HG03039 (cell line): ENCODE data around the gene SPATA33.
"Not testable (repeated sequence)": the region's sequence is repeated elsewhere in the genome, so short reads cannot be mapped to it uniquely, and the experiment has no call there.

Source experiments
- ATAC-seq: cut with Tn5 transposase; IDR thresholded peaks from one replicate; pipeline ENCODE4 v1.9.1; 2021; ENCODE audit warnings: mild to moderate bottlenecking, moderate library complexity; ENCODE audit not compliant: unreplicated experiment

The SPATA33 gene

DNA sequence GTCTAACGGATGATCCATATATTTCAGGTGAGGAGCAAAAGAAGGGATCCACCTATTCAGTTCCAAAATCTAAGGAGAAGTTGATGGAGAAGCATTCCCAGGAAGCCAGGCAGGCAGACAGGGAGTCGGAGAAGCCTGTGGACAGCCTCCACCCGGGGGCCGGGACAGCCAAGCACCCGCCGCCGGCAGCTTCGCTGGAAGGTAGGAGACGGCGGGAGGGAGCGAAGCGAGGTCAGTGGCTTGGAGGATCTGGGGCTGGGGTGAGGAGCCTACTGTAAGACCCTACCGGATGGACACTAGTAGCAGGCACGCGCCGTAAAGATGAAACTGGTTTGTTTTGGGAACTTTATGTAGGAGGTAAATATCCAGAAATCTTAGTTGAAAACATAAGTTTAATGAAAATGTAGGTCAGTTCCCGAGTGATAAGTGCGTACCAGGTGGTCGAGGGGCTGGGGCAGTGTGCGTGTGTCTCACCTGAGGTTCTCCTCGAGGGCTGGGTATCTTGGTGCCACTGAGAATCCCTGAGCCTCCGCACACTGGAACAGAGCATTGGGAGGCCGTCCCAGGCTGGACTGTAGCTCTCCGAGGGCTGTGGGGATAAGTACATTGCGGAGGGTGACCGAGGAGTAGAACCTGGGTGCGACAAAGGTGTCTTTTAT is 714 bp downstream of the SPATA33 start:
- ATAC-seq, result no peak

DNA sequence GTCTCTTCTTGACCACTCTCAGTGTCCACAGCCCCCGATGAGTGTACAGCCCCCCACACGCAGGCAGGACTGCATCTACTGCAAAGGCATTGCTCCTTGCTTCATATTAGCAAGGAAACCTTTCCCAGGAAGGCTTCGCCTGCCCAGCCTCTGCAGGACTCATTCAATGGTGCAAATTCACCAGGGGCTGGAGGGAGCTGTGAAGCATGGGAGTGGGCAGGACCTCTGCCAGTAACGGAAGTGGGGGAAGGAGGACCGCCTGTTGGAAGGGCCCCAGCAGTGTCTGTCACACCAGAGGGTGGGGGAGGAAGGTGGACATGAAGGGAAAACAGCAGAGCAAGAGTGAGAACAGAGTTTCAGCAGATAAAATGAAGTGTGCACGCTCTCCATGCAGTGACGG is 2.5 kb downstream of the SPATA33 start:
- no peak for ATAC-seq

DNA sequence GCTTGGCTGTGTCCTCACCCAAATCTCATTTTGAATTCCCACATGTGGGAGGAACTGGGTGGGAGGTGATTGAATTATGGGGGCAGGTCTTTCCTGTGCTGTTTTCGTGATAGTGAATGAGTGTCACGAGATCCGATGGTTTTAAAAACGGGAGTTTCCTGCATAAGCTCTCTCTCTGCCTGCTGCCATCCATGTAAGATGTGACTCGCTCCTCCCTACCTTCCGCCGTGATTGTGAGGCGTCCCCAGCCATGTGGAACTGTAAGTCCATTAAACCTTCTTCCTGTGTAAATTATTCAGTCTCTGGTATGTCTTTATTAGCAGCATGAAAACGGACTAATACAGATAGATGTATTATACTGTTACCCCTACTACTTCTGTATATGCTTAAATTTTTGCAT is 3.6 kb downstream of the SPATA33 start:
- ATAC-seq, result no peak

DNA sequence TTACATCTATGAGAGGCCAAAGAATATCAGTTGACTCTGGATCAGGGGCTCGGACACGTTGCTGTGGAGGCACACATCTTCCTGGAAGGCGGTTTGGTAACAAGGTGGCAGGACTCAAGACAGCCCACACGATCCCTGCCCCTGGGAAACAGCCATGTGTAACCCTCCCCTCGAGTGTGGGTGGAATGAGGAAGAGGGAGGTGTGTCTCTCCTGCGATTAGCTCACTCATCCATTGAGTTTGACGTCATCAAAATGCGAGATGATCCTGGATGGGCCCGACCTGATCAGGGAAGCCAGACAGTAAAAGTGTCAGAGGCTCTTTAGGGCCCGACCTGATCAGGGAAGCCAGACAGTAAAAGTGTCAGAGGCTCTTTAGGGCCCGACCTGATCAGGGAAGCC is 6.6 kb downstream of the SPATA33 start:
- ATAC-seq, result not testable (repeated sequence)

DNA sequence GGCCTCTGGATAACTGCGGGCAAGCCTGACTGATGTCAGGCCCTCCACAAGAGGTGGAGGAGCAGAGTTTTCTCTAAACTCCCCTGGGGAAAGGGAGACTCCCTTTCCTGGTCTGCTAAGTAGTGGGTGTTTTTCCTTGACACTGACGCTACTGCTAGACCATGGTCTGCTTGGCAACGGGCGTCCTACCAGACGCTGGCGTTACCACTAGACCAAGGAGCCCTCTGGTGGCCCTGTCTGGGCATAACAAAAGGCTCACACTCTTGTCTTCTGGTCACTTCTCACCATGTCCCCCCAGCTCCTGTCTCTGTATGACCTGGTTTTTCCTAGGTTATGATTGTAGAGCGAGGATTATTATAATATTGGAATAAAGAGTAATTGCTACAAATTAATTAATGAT is 9.4 kb downstream of the SPATA33 start:
- ATAC-seq, result not testable (repeated sequence)

DNA sequence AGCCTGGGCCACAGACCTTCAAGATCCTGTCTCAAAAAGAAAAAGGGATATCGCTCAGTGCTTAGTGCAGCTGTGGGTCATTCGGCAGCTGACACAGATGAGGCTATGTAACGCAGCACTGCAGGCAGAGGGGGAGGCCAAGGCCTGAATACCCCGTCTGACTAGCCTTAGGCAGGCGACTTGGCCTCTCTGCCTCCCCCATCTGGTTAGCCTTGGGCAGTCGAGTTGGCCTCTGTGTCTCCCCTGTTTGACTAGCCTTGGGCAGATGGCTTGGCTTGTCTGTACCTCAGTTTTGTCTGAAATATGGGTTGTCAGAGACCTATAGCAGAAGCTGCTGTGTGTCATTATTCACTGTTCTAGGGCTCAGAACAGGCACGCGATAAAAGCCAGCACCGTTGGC is 10.0 kb downstream of the SPATA33 start:
- no peak for ATAC-seq

DNA sequence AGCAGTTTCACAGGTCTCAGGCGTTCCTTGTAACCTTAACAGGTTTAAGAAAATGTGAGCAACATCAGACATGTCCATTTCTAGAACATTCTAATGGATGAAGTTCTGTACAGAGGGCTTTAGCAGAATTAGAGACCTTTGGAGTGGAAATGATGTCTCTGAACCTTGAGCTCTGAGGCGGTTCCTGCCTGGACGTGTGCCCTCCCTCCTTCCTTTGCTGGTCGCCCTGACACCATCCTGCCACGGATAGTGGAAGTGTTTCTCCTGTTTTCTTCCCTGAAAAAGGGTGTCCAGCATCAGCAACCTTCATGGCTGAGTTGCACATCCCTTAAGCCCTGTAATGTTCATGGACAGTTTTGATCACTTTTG is 11.1 kb downstream of the SPATA33 start:
- no peak for ATAC-seq

DNA sequence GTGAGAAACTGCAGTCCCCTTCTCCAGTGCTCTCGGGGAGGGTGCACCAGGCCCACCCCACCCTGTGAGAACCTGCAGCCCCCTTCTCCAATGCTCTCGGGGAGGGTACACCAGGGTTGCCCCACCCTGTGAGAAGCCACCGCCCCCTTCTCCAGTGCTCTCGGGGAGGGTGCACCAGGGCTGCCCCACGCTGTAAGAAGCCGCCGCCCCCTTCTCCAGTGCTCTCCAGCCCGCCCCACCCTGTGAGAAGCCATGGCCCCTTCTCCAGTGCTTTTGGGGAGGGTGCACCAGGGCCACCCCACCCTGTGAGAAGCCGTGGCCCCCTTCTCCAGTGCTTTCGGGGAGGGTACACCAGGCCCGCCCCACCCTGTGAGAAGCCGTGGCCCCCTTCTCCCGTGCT is 12.1 kb downstream of the SPATA33 start:
- ATAC-seq, result no peak

DNA sequence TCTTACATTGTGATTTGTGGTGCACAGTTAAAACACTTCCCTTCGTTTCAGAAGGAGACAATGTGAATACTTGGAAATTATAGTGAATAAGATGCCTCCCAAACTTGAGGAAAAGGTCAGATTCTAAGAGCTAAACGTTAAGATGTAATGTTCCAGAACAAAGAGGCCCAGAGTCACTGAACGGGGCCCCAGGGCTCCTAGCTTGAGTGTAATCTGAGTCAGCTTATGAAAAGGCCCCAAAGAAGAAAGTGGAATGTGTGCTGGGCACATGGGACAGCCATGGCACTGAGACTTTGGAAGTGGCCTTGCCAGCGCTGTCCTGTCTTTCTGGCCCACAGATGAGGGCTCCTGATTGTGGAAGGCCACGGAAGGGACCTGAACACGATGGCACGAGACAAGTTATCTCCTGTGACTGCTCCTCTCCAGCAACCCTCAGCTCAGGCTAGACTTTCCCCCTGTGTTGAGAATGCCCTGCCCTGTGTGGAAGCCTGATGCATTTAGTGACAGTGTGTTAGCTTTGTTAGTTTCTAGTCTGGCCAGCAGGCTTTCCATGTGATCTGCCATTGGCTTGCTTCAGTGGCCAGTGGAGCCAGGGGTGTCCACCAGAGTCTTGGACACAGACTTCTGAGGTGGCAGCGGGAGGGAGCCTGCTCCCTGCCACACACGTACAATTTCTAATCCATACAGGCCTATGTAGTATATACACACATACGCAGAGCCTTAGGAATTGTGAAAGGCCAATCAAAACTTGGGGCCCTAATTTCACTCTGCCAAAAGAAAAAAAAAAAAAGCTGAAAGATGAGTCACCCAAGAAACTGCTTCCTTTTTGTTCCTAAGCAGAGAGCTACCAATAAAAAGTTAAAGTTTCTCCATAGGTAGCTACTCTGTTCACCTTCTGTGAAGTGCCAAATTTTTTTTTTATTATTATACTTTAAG is 13.1 kb downstream of the SPATA33 start:
- ATAC-seq, result no peak

DNA sequence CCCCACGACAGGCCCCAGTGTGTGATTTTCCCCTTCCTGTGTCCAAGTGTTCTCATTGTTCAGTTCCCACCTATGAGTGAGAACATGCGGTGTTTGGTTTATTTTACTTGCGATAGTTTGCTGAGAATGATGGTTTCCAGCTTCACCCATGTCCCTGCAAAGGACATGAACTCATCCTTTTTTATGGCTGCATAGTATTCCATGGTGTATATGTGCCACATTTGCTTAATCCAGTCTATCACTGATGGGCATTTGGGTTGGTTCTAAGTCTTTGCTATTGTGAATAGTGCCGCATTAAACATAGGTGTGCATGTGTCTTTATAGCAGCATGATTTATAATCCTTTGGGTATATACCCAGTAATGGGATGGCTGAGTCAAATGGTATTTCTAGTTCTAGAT is 13.9 kb downstream of the SPATA33 start:
- ATAC-seq, result not testable (repeated sequence)

DNA sequence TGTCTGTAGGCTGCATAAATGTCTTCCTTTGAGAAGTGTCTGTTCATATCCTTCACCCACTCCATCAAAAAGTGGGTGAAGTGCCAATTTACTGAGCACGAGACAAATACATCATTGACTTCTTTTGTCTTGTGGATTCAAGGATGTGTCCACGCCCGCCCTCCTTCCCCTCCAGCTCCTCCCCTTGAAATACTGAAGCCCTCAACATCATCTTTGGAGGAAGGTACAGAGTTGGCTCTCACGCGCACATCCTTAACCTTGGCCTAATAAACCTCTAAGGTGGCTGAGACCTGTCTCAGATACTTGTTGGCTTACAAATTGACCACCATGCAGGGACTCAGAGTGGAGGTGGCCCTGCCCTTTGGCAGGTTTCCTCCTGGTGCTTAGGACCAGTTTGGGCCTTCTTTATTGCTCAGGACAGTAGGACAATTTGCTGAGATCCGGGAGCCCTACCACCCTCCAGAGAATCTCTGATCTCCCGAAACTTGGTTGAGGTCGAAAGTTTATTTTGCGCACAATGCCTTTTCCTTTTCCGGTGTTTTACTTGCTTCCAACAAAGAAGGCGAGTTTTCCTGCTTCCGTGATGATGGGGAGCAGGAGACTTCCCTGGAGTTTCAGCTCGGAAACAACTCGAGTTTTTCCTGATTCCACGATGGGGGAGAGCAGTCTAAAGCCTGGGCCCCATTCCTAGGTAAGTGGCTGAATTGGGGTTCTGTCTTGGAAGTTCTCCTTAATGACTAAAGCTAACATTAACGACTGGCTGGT is 14.7 kb downstream of the SPATA33 start:
- no peak for ATAC-seq

DNA sequence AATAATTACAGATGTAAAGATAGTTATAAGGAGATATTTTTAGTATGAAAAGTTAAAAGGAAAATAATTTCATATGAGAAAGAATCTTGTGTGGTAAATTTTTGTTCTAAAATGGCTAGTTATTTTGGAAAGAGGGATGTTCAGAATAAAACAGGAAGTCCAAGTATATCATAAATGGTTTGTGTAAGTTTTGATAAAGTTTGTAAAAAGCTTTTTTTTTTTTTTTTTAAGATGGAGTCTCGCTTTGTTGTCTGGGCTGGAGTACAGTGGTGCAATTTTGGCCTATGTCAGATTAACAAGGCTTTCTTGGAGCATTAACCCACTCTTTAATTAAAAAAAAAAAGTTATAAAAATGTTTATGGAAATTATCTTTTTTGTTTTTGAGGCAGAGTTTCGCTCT is 20.6 kb downstream of the SPATA33 start:
- ATAC-seq, result no peak

DNA sequence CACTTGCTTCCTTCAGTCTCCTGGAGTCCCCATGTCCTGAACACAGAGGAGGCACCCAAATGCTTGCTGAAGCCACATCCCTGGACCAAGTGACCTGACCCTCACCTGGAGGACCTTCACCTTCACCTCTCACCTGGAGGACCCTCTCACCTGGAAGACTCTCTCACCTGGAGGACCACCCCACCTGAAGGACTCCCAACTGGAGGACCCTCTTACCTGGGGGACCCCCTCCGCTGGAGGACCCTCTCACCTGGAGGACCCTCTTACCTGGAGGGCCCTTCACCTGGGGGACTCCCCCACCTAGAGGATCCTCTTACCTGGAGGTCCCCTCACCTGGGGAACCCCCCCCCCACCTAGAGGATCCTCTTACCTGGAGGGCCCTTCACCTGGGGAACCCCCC is 28.3 kb downstream of the SPATA33 start:
- no peak for ATAC-seq

DNA sequence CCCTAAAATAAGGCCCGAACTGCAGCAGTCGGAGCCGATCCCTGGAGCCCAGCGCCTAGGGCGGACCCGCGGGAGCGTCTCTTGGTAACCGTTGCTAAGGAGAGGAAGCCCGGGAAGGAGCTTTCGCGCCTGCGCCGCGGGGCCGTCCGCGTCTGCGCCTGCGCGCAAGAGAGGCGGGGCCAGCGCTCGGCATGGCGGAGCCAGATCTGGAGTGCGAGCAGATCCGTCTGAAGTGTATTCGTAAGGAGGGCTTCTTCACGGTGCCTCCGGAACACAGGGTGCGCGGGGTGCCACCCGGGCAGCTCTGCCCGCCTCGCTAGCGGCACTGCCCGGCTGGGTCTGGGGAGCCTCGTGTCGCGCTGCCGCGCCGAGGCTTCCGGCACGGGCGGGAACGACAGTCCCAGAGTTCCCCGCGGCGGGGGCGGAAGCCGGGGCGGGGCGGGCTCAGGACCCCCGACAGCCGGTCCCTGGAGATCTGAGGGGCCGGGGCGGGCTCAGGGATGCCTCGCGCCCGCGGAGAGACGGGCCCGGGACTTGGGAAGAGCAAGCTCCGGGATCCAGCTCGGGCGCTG is 29.0 kb downstream of the SPATA33 start, which contains the start of gene CDK10:
Gene CDK10, plus strand, starts transcription at position 170 of the 572 bp plus-strand sequence. Its CDS starts 22 bp downstream, at position 192.
- ATAC-seq, result peak; percentile 73

DNA sequence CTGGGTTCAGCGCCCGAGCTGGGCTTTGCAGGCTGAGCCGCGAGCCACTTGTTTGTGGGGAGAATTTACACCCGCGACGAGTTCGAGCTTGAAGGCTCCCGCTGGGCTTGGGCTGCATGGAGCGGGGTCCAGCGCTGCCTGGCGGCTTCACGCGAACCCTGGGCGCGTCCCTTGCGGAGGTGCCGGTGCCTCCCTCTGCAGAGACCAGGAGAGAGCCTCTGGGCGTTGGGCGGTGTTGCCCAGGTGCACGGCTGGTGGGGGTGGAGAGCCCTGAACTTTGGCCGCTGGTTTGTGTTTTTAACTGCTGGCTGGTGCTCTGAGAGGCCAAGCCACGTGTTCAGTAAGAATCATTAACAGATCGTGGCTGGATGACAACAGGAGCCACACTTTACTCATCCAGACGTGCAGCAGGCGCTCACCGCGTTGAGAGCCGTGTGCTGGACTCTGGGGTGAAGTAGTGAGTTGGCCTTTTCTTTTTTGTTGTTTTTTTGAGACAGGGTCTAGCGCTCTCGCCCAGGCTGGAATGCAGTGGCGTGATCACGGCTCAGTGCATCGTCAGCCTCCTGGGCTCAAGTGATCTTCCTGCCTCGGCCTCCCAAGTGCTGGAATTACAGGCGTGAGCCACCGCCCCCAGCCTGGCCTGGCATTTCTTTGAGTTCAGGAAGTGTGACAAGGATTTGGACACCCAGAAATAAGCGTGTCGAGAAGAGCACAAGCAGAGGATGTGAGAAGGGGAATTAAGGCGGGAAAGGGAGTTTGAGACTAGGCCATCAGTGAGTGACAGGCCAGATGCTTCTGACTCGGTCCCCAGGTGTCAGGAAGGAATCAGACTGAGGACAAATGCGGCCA is 29.7 kb downstream of the SPATA33 start:
- ATAC-seq, result peak; percentile 24

DNA sequence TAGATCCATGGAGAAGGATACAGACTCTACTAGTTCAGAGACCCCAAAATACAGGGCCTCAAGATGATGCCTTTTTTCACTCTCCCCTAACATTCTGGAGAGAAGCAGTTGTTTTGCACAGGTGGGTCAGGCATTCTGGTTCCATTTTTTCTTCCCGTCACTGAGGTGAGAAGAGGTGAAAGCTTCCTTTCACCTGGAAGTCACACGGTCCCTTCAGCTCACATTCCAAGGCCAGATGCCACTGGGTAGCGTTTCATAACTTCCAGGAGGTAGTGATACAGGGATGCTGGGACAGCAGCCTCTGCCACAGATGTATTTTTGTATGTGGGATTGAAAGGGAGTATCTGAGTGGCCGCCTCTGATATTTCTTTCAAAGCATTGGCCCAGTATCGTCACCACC is 30.8 kb downstream of the SPATA33 start:
- no peak for ATAC-seq

DNA sequence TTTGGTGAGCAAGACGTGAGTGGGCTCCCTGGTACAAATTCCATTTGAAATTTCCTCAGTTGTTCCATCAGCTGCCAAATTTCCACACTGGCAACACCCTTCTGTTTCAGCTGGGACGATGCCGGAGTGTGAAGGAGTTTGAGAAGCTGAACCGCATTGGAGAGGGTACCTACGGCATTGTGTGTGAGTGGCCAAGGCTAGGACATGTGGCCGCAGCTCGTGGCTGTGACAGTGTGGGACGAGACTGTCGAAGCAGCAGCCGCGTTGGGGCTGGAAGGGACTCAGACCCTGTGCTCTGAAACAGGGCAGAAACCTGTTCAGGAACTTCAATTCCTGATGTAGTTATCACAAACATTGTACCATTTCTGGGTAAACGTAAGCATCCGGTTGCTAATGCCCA is 31.5 kb downstream of the SPATA33 start:
- no peak for ATAC-seq

DNA sequence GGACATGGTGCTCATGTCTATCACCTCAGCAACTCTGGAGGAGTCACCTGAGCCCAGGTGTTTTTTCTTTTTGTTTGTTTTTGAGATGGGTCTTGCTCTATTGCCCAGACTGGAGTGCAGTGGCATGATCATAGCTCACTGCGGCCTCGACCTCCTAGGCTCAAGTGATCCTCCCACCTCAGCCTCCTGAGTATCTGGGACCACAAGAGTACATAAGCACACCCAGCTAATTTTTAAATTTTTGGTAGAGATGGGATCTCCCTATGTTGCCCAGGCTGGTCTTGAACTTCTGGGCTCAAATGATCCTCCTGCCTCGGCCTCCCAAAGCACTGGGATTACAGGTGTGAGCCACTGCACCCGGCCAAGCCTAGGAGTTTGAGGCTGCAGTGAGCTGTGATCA is 32.0 kb downstream of the SPATA33 start:
- ATAC-seq, result not testable (repeated sequence)

DNA sequence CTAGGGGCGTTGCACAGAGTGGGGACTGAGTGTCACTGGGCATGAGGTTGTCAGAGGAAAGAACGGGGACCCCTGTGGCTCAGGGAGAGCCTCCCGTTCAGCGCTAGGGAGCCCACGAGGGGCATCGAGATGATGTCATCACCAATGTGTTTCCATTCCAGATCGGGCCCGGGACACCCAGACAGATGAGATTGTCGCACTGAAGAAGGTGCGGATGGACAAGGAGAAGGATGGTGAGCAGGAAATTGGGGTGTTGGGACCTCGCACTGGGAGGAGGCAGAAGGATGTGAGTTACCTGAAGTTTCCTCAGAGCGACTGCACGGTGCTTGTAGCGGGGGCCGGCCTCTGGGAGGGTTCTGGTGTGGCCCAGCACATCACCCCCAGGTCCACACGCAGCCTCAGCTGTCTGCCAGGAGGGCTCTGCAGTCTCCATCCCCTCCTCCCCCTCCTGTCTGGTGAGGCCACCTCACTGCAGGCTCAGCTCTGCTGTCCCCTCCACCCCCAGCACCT is 32.8 kb downstream of the SPATA33 start:
- ATAC-seq, result no peak
